ENCODE results near the gene CCDC186. TPM values are rescaled to one million over a fixed set of nuclear protein-coding genes. Genes with fewer than 3 reads are reported as not detected.

CCDC186 gene
- total and polyA plus RNA-seq, 2 of the 13 experiments (the other 11 are each of a cell fraction or from before 2014, with no cell fraction given): 4.2 to 11.8 TPM

DNA sequence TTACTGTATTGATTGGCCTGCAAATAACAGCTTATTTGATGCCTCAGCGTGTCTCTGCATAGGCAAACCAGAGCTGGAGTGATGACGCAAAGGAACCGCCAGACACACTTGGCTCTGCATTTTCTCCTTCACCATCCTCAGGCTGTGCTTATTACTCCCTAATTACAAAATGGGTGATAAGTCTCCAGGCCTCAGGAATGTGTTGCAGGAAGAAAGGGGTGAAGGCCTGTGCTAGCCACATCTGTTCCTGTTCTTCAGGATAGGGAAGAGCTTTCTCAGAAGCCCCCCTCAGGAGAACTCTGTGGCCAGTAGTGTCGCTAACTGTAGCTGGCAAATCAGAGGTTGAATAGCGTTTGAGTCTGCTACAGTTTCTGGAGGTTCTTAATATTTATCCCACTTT, 10.3 kb upstream of the CCDC186 start:
- no TSS peak for BruUV-seq (replicated peaks)
- Histone ChIP-seq H3K27me3 (ENCODE audit: control insufficient read depth in 1 of 2, insufficient read depth in 2 of 2, low read length in 2 of 2) (peaks cover 0 to 9% of the 10 kb centered on the region in 2 experiments; a peak in 1 of 5 replicates), H3K4me1 (ENCODE audit: insufficient read depth, low read length) (no peaks in the 10 kb centered on the region), H3K9me3 (ENCODE audit: low read length) (no peaks in the 10 kb centered on the region), H3K4me2 (ENCODE audit: low read depth, low read length) (no peak overlapping the region), H3K27ac (ENCODE audit: extremely low read length, insufficient read depth, low read length) (no peak overlapping the region), H3K79me2 (ENCODE audit: insufficient read depth, low read length) (no peaks in the 10 kb centered on the region), H2AFZ (ENCODE audit: low read length) (no peak overlapping the region), H4K20me1 (ENCODE audit: insufficient read depth, low read length) (no peaks in the 10 kb centered on the region), H3K9ac (ENCODE audit: insufficient read depth, low read depth, low read length) (no peak overlapping the region), H3K4me3 (replicated peaks in 1 of 3; ENCODE audit: insufficient read depth in 1 of 3, low read depth in 2 of 3, low read length in 3 of 3) (no peak overlapping the region), H3K36me3 (replicated peaks in 1 of 2; ENCODE audit: control insufficient read depth in 1 of 2, insufficient read depth in 2 of 2, low read length in 2 of 2) (no peaks in the 10 kb centered on the region)
- ChIA-PET CTCF (ENCODE audit: low intra/inter-chr PET ratio, low total read pairs) (no interaction called here), POLR2A (no interaction called here)
- WGBS (ENCODE audit: low lambda C conversion rate): 56% methylated on average over 5 of the region's 5 CpGs
- no peak for DNase-seq (ENCODE audit: low spot score)
- in situ Hi-C loops (cut with HindIII; ENCODE audit: extremely low pct_ligation_motif_present, low pct_unique_long_range_greater_than_20kb): no loop called here
- ATAC-seq: no peak
- FAIRE-seq: no peak
- intact Hi-C loops (cut with micrococcal nuclease; ENCODE audit: unreplicated experiment): no loop called here
- TF ChIP-seq KLF15 (CRISPR knock-in tag; IDR thresholded peaks at IDR 0.05; ENCODE audit: borderline replicate concordance) (no peak), ZFY (CRISPR knock-in tag; IDR thresholded peaks at IDR 0.05) (no peak), TEF (CRISPR knock-in tag; IDR thresholded peaks at IDR 0.05) (no peak), YEATS4 (CRISPR knock-in tag; IDR thresholded peaks at IDR 0.05; ENCODE audit: borderline replicate concordance) (no peak), STAT6 (CRISPR knock-in tag; IDR thresholded peaks at IDR 0.05; ENCODE audit: borderline replicate concordance) (no peak), HOMEZ (CRISPR knock-in tag; IDR thresholded peaks at IDR 0.05; ENCODE audit: low read depth) (no peak), U2AF1 (optimal IDR thresholded peaks at IDR 0.05; ENCODE audit: low read depth, low read length) (no peak), ZZZ3 (CRISPR knock-in tag; IDR thresholded peaks at IDR 0.05; ENCODE audit: borderline replicate concordance) (no peak), ZNF337 (CRISPR knock-in tag; IDR thresholded peaks at IDR 0.05; ENCODE audit: borderline replicate concordance, low read depth) (no peak), ZNF724P (CRISPR knock-in tag; IDR thresholded peaks at IDR 0.05; ENCODE audit: borderline replicate concordance) (no peak), ATF5 (CRISPR knock-in tag; IDR thresholded peaks at IDR 0.05; ENCODE audit: low read depth) (no peak), NKX3-1 (CRISPR knock-in tag; IDR thresholded peaks at IDR 0.05) (no peak), SKI (IDR thresholded peaks at IDR 0.05; ENCODE audit: partially characterized antibody) (no peak), ZNF619 (CRISPR knock-in tag; IDR thresholded peaks at IDR 0.05) (no peak), HOXA3 (CRISPR knock-in tag; IDR thresholded peaks at IDR 0.05) (no peak), HIVEP1 (CRISPR knock-in tag; IDR thresholded peaks at IDR 0.05) (no peak), TCF12 (IDR thresholded peaks at IDR 0.05) (no peak), TCF12 (CRISPR knock-in tag; IDR thresholded peaks at IDR 0.05) (no peak)
- TF ChIP-seq, protein P1, sequence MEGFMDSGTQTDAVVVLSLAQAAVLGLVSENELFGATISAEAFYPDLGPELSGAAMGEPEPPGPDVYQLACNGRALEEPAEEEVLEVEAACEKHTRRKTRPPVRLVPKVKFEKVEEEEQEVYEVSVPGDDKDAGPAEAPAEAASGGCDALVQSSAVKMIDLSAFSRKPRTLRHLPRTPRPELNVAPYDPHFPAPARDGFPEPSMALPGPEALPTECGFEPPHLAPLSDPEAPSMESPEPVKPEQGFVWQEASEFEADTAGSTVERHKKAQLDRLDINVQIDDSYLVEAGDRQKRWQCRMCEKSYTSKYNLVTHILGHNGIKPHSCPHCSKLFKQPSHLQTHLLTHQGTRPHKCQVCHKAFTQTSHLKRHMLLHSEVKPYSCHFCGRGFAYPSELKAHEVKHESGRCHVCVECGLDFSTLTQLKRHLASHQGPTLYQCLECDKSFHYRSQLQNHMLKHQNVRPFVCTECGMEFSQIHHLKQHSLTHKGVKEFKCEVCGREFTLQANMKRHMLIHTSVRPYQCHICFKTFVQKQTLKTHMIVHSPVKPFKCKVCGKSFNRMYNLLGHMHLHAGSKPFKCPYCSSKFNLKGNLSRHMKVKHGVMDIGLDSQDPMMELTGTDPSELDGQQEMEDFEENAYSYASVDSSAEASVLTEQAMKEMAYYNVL (CRISPR knock-in tag; IDR thresholded peaks at IDR 0.05; ENCODE audit: borderline replicate concordance): no peak

All from HepG2 (cell line).